Neural progenitor cell (in vitro differentiated cells): Measurements from ENCODE around the gene SLC22A1. TPM values are rescaled to one million over a fixed set of nuclear protein-coding genes. Genes with fewer than 3 reads are reported as not detected.

Experiments used
- DNase-seq: peaks from one replicate; pipeline ENCODE4 v3.0.0-alpha.2; 2016; ENCODE audit warnings: low spot score
- H2AFZ ChIP-seq: fragments of 200-600 bp; sonication (generic); replicated peaks from 2 replicates; pipeline ENCODE4 v1.6.1; 2016; ENCODE audit warnings: antibody characterized with exemption
- H3F3A ChIP-seq: fragments of 200-600 bp; sonication (generic); 2 replicates; pipeline ENCODE4 v1.6.1; 2016; ENCODE audit warnings: antibody characterized with exemption, low read depth
- H3K27ac ChIP-seq: fragments of 200-600 bp; sonication (generic); 2 replicates; pipeline ENCODE4 v1.5.1; 2016; ENCODE audit warnings: mild to moderate bottlenecking
- H3K27me3 ChIP-seq: fragments of 200-600 bp; sonication (generic); 2 replicates; pipeline ENCODE4 v1.6.1; 2016; ENCODE audit warnings: mild to moderate bottlenecking, moderate library complexity
- H3K36me3 ChIP-seq: fragments of 200-600 bp; sonication (generic); 2 replicates; pipeline ENCODE4 v1.5.1; 2016
- H3K4me1 ChIP-seq: fragments of 200-600 bp; sonication (generic); 2 replicates; pipeline ENCODE4 v1.6.1; 2016; ENCODE audit warnings: mixed run types
- H3K4me2 ChIP-seq: fragments of 200-600 bp; sonication (generic); 2 replicates; pipeline ENCODE4 v1.6.1; 2016
- H3K4me3 ChIP-seq: fragments of 200-600 bp; sonication (generic); 2 replicates; pipeline ENCODE4 v1.5.1; 2016
- H3K79me2 ChIP-seq: fragments of 200-600 bp; sonication (generic); 2 replicates; pipeline ENCODE4 v1.6.1; 2016; ENCODE audit warnings: low read depth
- H3K9ac ChIP-seq: fragments of 200-600 bp; sonication (generic); 2 replicates; pipeline ENCODE4 v1.6.1; 2016
- H3K9me3 ChIP-seq: fragments of 200-600 bp; sonication (generic); 2 replicates; pipeline ENCODE4 v1.5.1; 2016; ENCODE audit warnings: low read depth
- H4K20me1 ChIP-seq: fragments of 200-600 bp; sonication (generic); 2 replicates; pipeline ENCODE4 v1.6.1; 2016; ENCODE audit warnings: low read depth
- H3K27ac Mint-ChIP-seq: 3 replicates; pipeline ENCODE4 v1.8.0; 2021; ENCODE audit warnings: mixed read lengths
- H3K27me3 Mint-ChIP-seq: 2 replicates; pipeline ENCODE4 v1.8.0; 2022; ENCODE audit warnings: low read depth, mild to moderate bottlenecking, inconsistent platforms, moderate library complexity, mixed read lengths; ENCODE audit not compliant: insufficient read depth
- H3K36me3 Mint-ChIP-seq: 3 replicates; pipeline ENCODE4 v1.8.0; 2021; ENCODE audit warnings: mixed read lengths
- H3K4me1 Mint-ChIP-seq: 3 replicates; pipeline ENCODE4 v1.8.0; 2021; ENCODE audit warnings: mixed read lengths
- H3K4me3 Mint-ChIP-seq: 3 replicates; pipeline ENCODE4 v1.8.0; 2021; ENCODE audit warnings: mild to moderate bottlenecking, moderate library complexity, mixed read lengths
- H3K9me3 Mint-ChIP-seq: 3 replicates; pipeline ENCODE4 v1.8.0; 2020; ENCODE audit warnings: mixed read lengths
- EZH2 ChIP-seq: fragments of 200-600 bp; sonication (generic); IDR thresholded peaks from 2 replicates; pipeline ENCODE4 v1.6.1; 2017; ENCODE audit warnings: antibody characterized with exemption, mild to moderate bottlenecking, moderate library complexity
- EZH2phosphoT487 ChIP-seq: fragments of 200-600 bp; sonication (generic); IDR thresholded peaks from 2 replicates; pipeline ENCODE4 v1.6.1; 2017; ENCODE audit warnings: antibody characterized with exemption
- total RNA-seq: library from RNA; depleted of rRNA; stranded (reverse); fragments of >200 nt; gene quantifications from 2 replicates; pipeline ENCODE4 v1.2.3, GENCODE V29; 2015; ENCODE audit warnings: low replicate concordance
- TF ChIP-seq, protein P1 (sequence below): fragments of 200-600 bp; sonication (generic); IDR thresholded peaks from 2 replicates; pipeline ENCODE4 v1.5.1; 2017; ENCODE audit warnings: antibody characterized with exemption, mild to moderate bottlenecking

Gene SLC22A1
- total RNA-seq, 1 donor from 2014 or later = not detected

DNA sequence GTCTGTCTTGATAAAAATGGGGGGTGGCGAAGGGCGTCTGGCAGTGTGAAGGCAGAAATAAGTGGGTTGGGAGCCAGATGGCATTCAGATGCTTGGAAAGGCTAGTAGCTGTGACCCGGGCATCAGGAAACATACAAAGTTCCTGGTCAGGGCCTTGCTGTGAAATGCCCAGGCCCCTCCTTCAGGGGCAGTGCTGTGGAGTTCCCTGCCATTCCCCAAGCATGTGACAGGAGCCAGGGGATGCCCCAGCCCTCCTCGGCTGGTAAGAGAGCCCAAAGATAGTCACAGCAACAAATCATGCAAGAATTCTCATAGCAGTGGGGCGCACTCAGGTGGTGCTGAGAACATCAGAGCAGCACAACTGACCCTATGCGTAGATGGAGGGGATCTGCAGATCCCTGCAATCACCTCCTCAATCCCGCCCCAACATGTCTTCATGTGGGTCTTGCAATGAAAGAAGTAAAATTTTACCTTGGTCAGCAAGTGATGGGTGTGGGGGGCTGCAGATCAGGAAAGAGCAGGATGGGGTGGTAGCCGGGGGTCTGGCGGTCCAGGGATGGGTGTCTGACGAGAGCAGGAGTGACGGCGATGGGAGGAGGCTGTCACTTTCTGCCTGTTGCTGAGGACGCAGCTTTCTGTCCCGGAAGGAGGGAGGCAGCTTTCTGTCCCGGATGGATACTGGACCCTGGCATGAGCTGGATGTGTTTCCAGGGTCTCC, 39.5 kb downstream of the SLC22A1 start:
- H3K27ac Mint-ChIP-seq = peak overlapping the region; percentile 79

DNA sequence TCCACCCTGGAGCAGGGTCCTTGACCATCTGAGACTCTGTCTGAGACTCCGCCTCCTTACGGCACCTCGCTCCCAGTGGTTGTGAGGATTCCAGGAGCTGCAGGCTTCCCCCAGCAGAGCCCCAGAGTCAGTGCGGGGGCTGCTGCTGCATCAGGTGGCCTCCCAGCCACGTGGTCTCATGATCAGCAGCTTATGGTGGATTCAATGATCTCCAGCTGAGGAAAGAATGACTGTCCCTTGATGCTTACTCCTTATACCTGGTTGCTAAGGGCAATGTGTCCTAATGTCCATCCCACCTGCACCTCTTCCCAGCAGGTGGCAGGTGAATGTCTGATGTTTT, 40.0 kb downstream of the SLC22A1 start:
- H3K27ac Mint-ChIP-seq = no peak overlapping the region
- no peaks in the 10 kb centered on the region for H3K79me2 ChIP-seq
- H3K36me3 ChIP-seq = no peaks in the 10 kb centered on the region

More for the DNA sequence above, 39.5 kb downstream of the SLC22A1 start:
- H3K27ac ChIP-seq = no peak overlapping the region
- no peaks in the 10 kb centered on the region for H3K27me3 ChIP-seq
- peaks cover 14% of the 10 kb centered on the region for H3K4me1 Mint-ChIP-seq
- no peaks in the 10 kb centered on the region for H3K79me2 ChIP-seq
- no peak overlapping the region for H3K4me3 ChIP-seq
- TF ChIP-seq EZH2phosphoT487 = no peak
- TF ChIP-seq EZH2 = no peak
- H4K20me1 ChIP-seq = no peaks in the 10 kb centered on the region
- no peak overlapping the region for H2AFZ ChIP-seq
- no peaks in the 10 kb centered on the region for H3F3A ChIP-seq
- no peak overlapping the region for H3K4me3 Mint-ChIP-seq
- no peaks in the 10 kb centered on the region for H3K27me3 Mint-ChIP-seq
- no peaks in the 10 kb centered on the region for H3K36me3 Mint-ChIP-seq
- no peak overlapping the region for H3K9ac ChIP-seq
- peaks cover 5% of the 10 kb centered on the region for H3K9me3 Mint-ChIP-seq
- no peaks in the 10 kb centered on the region for H3K36me3 ChIP-seq
- no peak overlapping the region for H3K4me2 ChIP-seq
- no peak for DNase-seq
- H3K4me1 ChIP-seq = no peaks in the 10 kb centered on the region
- no peaks in the 10 kb centered on the region for H3K9me3 ChIP-seq

DNA sequence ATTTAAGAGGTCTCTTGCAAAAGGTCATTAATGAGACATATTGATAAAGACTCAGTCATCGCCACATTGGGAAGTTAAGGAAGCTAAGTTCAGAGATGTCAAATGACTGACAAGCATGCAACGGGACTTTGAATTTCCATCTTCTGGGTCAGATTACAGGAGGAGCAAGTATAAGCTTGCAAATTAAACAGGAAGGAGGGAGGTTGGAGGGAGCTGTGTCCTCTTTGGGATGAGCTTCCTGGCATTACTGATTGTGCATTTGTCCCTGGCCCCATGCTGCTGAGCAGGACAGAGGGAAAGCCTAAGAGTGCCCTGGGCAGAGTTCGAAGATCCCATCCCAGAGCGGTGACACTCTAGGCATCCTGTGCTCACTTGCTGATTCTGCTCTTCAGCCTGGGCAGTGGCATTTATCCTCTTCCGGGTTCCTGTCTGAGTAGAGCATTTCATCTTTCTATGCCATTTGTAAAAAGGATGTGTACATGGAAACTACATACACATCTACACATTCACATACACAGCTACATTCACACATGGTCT, 40.5 kb downstream of the SLC22A1 start:
- Mint-ChIP-seq H3K36me3 (no peaks in the 10 kb centered on the region), H3K27ac (no peak overlapping the region), H3K27me3 (no peaks in the 10 kb centered on the region), H3K4me1 (peaks cover 17% of the 10 kb centered on the region), H3K4me3 (no peak overlapping the region), H3K9me3 (peaks cover 5% of the 10 kb centered on the region)
- Histone ChIP-seq H3F3A (no peaks in the 10 kb centered on the region), H3K79me2 (no peaks in the 10 kb centered on the region), H3K9me3 (no peaks in the 10 kb centered on the region), H3K4me1 (no peaks in the 10 kb centered on the region), H3K27ac (no peak overlapping the region), H2AFZ (no peak overlapping the region), H3K36me3 (no peaks in the 10 kb centered on the region), H3K9ac (no peak overlapping the region), H3K4me2 (no peak overlapping the region), H3K27me3 (no peaks in the 10 kb centered on the region), H4K20me1 (no peaks in the 10 kb centered on the region), H3K4me3 (no peak overlapping the region)
- TF ChIP-seq EZH2phosphoT487 (no peak), EZH2 (no peak)
- TF ChIP-seq, protein P1, sequence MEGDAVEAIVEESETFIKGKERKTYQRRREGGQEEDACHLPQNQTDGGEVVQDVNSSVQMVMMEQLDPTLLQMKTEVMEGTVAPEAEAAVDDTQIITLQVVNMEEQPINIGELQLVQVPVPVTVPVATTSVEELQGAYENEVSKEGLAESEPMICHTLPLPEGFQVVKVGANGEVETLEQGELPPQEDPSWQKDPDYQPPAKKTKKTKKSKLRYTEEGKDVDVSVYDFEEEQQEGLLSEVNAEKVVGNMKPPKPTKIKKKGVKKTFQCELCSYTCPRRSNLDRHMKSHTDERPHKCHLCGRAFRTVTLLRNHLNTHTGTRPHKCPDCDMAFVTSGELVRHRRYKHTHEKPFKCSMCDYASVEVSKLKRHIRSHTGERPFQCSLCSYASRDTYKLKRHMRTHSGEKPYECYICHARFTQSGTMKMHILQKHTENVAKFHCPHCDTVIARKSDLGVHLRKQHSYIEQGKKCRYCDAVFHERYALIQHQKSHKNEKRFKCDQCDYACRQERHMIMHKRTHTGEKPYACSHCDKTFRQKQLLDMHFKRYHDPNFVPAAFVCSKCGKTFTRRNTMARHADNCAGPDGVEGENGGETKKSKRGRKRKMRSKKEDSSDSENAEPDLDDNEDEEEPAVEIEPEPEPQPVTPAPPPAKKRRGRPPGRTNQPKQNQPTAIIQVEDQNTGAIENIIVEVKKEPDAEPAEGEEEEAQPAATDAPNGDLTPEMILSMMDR = no peak
- no peak for DNase-seq

More for the DNA sequence above, 40.0 kb downstream of the SLC22A1 start:
- H2AFZ ChIP-seq = no peak overlapping the region
- H3K27ac ChIP-seq = no peak overlapping the region
- H4K20me1 ChIP-seq = no peaks in the 10 kb centered on the region
- no peaks in the 10 kb centered on the region for H3K4me1 ChIP-seq
- no peak for DNase-seq
- no peaks in the 10 kb centered on the region for H3K9me3 ChIP-seq
- no peak overlapping the region for H3K4me2 ChIP-seq
- Mint-ChIP-seq H3K4me3 (no peak overlapping the region), H3K9me3 (peaks cover 5% of the 10 kb centered on the region), H3K4me1 (peaks cover 14% of the 10 kb centered on the region), H3K27me3 (no peaks in the 10 kb centered on the region), H3K36me3 (no peaks in the 10 kb centered on the region)
- TF ChIP-seq EZH2 (no peak), EZH2phosphoT487 (no peak)
- TF ChIP-seq, protein P1 = no peak
- no peaks in the 10 kb centered on the region for H3F3A ChIP-seq
- no peak overlapping the region for H3K4me3 ChIP-seq
- H3K9ac ChIP-seq = no peak overlapping the region
- no peaks in the 10 kb centered on the region for H3K27me3 ChIP-seq

DNA sequence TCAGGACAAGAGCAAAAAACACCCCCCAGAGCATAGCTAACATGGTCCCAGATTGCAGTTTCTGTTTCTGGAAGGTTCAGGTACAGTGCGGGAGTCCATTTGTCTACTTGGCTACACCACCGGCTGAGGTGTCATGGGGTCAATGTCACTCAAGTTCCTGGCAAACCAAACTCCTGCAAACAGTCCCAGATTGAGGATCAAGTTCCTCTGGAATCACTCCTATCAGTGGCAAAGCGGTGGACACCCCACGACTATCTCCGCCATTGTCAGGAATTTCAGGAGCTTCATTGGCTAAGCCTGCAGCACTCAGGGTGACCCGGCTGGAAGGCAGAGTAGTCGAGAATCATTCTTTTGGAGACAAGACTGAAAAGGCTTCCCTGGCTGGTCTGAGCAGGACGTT, 41.8 kb downstream of the SLC22A1 start:
- Histone ChIP-seq H3K27me3 (no peaks in the 10 kb centered on the region), H3K27ac (no peak overlapping the region), H3K9me3 (no peaks in the 10 kb centered on the region), H4K20me1 (no peaks in the 10 kb centered on the region), H2AFZ (no peak overlapping the region), H3K9ac (no peak overlapping the region), H3K4me2 (no peak overlapping the region), H3K79me2 (no peaks in the 10 kb centered on the region), H3F3A (no peaks in the 10 kb centered on the region), H3K4me3 (no peak overlapping the region), H3K36me3 (no peaks in the 10 kb centered on the region), H3K4me1 (peaks cover 6% of the 10 kb centered on the region)
- TF ChIP-seq EZH2 = no peak
- TF ChIP-seq EZH2phosphoT487 = no peak
- TF ChIP-seq, protein P1 = no peak
- Mint-ChIP-seq H3K27me3 (no peaks in the 10 kb centered on the region), H3K9me3 (peaks cover 9% of the 10 kb centered on the region), H3K27ac (no peak overlapping the region), H3K4me1 (peaks cover 24% of the 10 kb centered on the region), H3K4me3 (no peak overlapping the region), H3K36me3 (no peaks in the 10 kb centered on the region)
- no peak for DNase-seq
